Measurements from ENCODE around the gene GDF15. TPM values are rescaled to one million over a fixed set of nuclear protein-coding genes. Genes with fewer than 3 reads are reported as not detected.

GDF15 gene
- total and polyA plus RNA-seq, 8 donors, result 28.1 to 277 (median 43.5) TPM

GRCh38 chr19:18386543-18387271, 749 bp downstream of the GDF15 start:
- intact Hi-C loops (cut with DNase I), result no loop called here
- DNase-seq, result peak in 1 of 6 donors; percentile 65
- Histone ChIP-seq H3K4me1 (peaks cover 7 to 20% (median 10%) of the 10 kb centered on the region in 3 donors), H3K27ac (peak overlapping the region; percentile 48 to 82 (median 70)), H3K4me3 (peak overlapping the region; percentile 36 to 86 (median 52)), H3K36me3 (peaks cover 0 to 18% (median 0%) of the 10 kb centered on the region in 3 donors), H3K9me3 (no peaks in the 10 kb centered on the region), H3K27me3 (no peaks in the 10 kb centered on the region)
- 44 to 46% methylated on average over 13 to 14 of the region's 14 CpGs for WGBS, 2 donors
- TF ChIP-seq, protein P1, sequence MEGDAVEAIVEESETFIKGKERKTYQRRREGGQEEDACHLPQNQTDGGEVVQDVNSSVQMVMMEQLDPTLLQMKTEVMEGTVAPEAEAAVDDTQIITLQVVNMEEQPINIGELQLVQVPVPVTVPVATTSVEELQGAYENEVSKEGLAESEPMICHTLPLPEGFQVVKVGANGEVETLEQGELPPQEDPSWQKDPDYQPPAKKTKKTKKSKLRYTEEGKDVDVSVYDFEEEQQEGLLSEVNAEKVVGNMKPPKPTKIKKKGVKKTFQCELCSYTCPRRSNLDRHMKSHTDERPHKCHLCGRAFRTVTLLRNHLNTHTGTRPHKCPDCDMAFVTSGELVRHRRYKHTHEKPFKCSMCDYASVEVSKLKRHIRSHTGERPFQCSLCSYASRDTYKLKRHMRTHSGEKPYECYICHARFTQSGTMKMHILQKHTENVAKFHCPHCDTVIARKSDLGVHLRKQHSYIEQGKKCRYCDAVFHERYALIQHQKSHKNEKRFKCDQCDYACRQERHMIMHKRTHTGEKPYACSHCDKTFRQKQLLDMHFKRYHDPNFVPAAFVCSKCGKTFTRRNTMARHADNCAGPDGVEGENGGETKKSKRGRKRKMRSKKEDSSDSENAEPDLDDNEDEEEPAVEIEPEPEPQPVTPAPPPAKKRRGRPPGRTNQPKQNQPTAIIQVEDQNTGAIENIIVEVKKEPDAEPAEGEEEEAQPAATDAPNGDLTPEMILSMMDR (IDR thresholded peaks at IDR 0.05), result no peak
- peak in 3 of 4 donors; percentile 4 to 8 (median 6) for ATAC-seq
- FAIRE-seq, result no peak

GRCh38 chr19:18388100-18388959, 2.4 kb downstream of the GDF15 start:
- FAIRE-seq, result no peak
- DNase-seq, result peak; percentile 73 to 94 (median 84)
- no peaks in the 10 kb centered on the region for H3K9me3 ChIP-seq
- intact Hi-C loops (cut with DNase I), result no loop called here
- H3K27me3 ChIP-seq, result no peaks in the 10 kb centered on the region
- H3K27ac ChIP-seq, result peak overlapping the region in 3 of 4 donors; percentile 44 to 81 (median 52)
- ATAC-seq, result peak; percentile 7 to 72 (median 66)
- peak overlapping the region in 3 of 4 donors; percentile 43 to 86 (median 61) for H3K4me3 ChIP-seq
- WGBS, 2 donors, result 18 to 28% methylated on average over 75 to 86 of the region's 86 CpGs
- TF ChIP-seq, protein P1 (IDR thresholded peaks at IDR 0.05), result peak; percentile 92 to 100 (median 97)
- peaks cover 7 to 17% (median 10%) of the 10 kb centered on the region in 3 donors for H3K4me1 ChIP-seq
- peaks cover 0 to 18% (median 0%) of the 10 kb centered on the region in 3 donors for H3K36me3 ChIP-seq

- TF ChIP-seq, protein P1 (IDR thresholded peaks at IDR 0.05), result no peak
- FAIRE-seq (no peak), ATAC-seq (no peak), DNase-seq (no peak)
- Histone ChIP-seq H3K4me1 (peaks cover 7 to 17% (median 10%) of the 10 kb centered on the region in 3 donors), H3K4me3 (peak overlapping the region in 3 of 4 donors; percentile 43 to 86 (median 61)), H3K36me3 (peaks cover 0 to 18% (median 0%) of the 10 kb centered on the region in 3 donors), H3K9me3 (no peaks in the 10 kb centered on the region), H3K27me3 (no peaks in the 10 kb centered on the region), H3K27ac (peak overlapping the region in 2 of 4 donors; percentile 52 to 81)
- intact Hi-C loops (cut with DNase I), result no loop called here
- WGBS, 2 donors, result 83 to 87% methylated on average over 13 of the region's 13 CpGs
These were observed 3.2 kb downstream of the GDF15 start for GRCh38 chr19:18388960-18389725.

DNA sequence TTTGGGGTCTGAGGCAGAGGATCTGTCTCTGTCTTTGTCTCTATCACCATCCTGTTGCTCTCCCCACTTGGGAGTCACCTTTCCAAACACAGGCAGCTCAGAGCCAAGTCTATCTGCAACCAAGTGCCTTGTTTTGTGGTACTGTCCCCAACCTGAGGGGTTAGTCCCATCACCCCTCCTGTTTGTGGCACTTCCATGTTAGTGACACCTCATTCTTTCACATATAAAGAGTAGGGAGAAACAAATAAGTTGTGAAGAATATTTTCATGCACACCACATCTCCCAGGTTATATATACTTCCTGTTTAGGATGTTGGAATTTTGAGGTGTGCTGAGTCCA, 3.7 kb downstream of the GDF15 start:
- DNase-seq (no peak), ATAC-seq (peak in 1 of 4 donors; percentile 0), FAIRE-seq (no peak)
- no peak overlapping the region for H3K27ac ChIP-seq
- TF ChIP-seq, protein P1 (IDR thresholded peaks at IDR 0.05), result no peak
- peak overlapping the region in 1 of 4 donors; percentile 86 for H3K4me3 ChIP-seq
- intact Hi-C loops (cut with DNase I), result loop anchor here in 1 of 3 donors (5.0 kb wide), 1 partner anchor 42 kb away; no protein-coding TSS in a partner anchor
- H3K36me3 ChIP-seq, result peaks cover 0 to 18% (median 0%) of the 10 kb centered on the region in 3 donors
- no peaks in the 10 kb centered on the region for H3K27me3 ChIP-seq
- peaks cover 7 to 12% (median 10%) of the 10 kb centered on the region in 3 donors for H3K4me1 ChIP-seq
- H3K9me3 ChIP-seq, result no peaks in the 10 kb centered on the region
